HEK293T (cell line): ENCODE data around the gene IKZF3.

Source experiments
- ARNT ChIP-seq: fragments of 450-650 bp; IDR thresholded peaks from 2 replicates; pipeline ENCODE4 v1.6.1; 2017; ENCODE audit warnings: mild to moderate bottlenecking
- BHLHE40 ChIP-seq: fragments of 450-650 bp; IDR thresholded peaks from 2 replicates; pipeline ENCODE4 v1.6.1; 2016; ENCODE audit warnings: mild to moderate bottlenecking, moderate library complexity, borderline replicate concordance
- ELF4 ChIP-seq: fragments of 450-650 bp; IDR thresholded peaks from 2 replicates; pipeline ENCODE4 v1.6.1; 2017; ENCODE audit warnings: antibody characterized with exemption
- NFRKB ChIP-seq: fragments of 450-650 bp; IDR thresholded peaks from 2 replicates; pipeline ENCODE4 v1.6.1; 2016; ENCODE audit warnings: mild to moderate bottlenecking, moderate library complexity
- SP1 ChIP-seq: fragments of 450-650 bp; IDR thresholded peaks from 2 replicates; pipeline ENCODE4 v1.6.1; 2017
- SUZ12 ChIP-seq: fragments of 450-650 bp; IDR thresholded peaks from 2 replicates; pipeline ENCODE4 v1.6.1; 2016; ENCODE audit warnings: mild to moderate bottlenecking
- TARDBP ChIP-seq: fragments of 450-650 bp; IDR thresholded peaks from 2 replicates; pipeline ENCODE4 v1.6.1; 2016

GRCh38 chr17:39754958-39755553 lies 109.1 kb downstream of the IKZF3 start:
- TF ChIP-seq BHLHE40, result no peak
- TF ChIP-seq TARDBP, result no peak
- TF ChIP-seq ELF4, result no peak
- no peak for TF ChIP-seq NFRKB
- TF ChIP-seq SP1, result no peak
- no peak for TF ChIP-seq SUZ12
- TF ChIP-seq ARNT, result no peak
